ENCODE measurements around the gene FASTKD3. TPM values are rescaled to one million over a fixed set of nuclear protein-coding genes. Genes with fewer than 3 reads are reported as not detected.

FASTKD3 gene
- total and polyA plus RNA-seq, 2 of the 4 experiments (the other 2 are of a cell fraction): 8.4 to 12.7 TPM

DNA sequence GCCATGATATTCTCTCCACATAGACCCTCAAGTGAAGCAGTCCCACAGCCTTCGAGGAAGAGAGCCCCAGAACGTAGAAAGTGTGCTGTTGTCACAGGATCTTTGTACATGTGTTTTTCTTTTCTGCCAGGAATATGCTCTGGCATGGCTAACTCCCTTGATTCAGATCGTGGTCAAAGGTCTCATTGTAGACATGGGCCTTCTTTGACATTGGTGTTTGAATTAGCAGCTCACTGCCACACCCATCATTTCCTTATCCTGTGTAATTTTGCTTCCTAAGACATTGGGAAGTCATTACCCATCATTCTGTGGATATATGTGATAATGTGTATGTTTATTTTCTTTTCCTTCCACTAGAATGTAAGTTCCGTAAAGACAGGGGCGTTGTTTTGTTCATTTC, 25.6 kb upstream of the FASTKD3 start:
- ChIA-PET CTCF (no interaction called here), POLR2A (ENCODE audit: unreplicated experiment) (no interaction called here)
- peaks cover 4% of the 10 kb centered on the region; the same call in 1 of the 2 replicates for H3K9me1 ChIP-seq (ENCODE audit: insufficient read depth, low read length)
- H2BK120ac ChIP-seq (ENCODE audit: low read depth, low read length): no peak overlapping the region
- no peak overlapping the region for H3K4me2 ChIP-seq (ENCODE audit: low read depth, low read length)
- no peak overlapping the region for H3K9ac ChIP-seq (ENCODE audit: low read depth, low read length)
- H3K4me1 ChIP-seq (ENCODE audit: control insufficient read depth, insufficient read depth, low read length): no peaks in the 10 kb centered on the region
- H3K9me3 ChIP-seq (ENCODE audit: control insufficient read depth, insufficient read depth, low read length): no peaks in the 10 kb centered on the region
- H3K18ac ChIP-seq (ENCODE audit: low read depth, low read length): no peak overlapping the region
- no peak overlapping the region for H3K4ac ChIP-seq (ENCODE audit: low read depth, low read length)
- H2BK20ac ChIP-seq (ENCODE audit: low read depth, low read length): no peak overlapping the region
- no peak overlapping the region for H2BK15ac ChIP-seq (ENCODE audit: low read depth, low read length)
- H3K36me3 ChIP-seq (ENCODE audit: control insufficient read depth, insufficient read depth, low read length): peaks cover 38% of the 10 kb centered on the region
- H3K27me3 ChIP-seq (ENCODE audit: control insufficient read depth, insufficient read depth, low read length): no peaks in the 10 kb centered on the region
- in situ Hi-C loops (cut with MboI; ENCODE audit: low sequenced_read_pairs): loop anchor here (25.0 kb wide), 2 partner anchors 1168 to 1643 kb away; partner anchors contain the start of gene SEMA5A
- DNase-seq (no peak), ATAC-seq (ENCODE audit: low read depth) (no peak)
- H3K79me1 ChIP-seq (ENCODE audit: low read depth in 1 of 2, low read length in 2 of 2): peaks cover 4 to 7% of the 10 kb centered on the region in 2 experiments; a peak in 2 of 4 replicates
- H2AK5ac ChIP-seq (ENCODE audit: low read depth, low read length): no peak overlapping the region
- H4K8ac ChIP-seq (ENCODE audit: low read depth in 2 of 2, low read length in 2 of 2): no peak overlapping the region
- no peak overlapping the region for H3K14ac ChIP-seq (replicated peaks; ENCODE audit: low read depth, low read length)
- no peaks in the 10 kb centered on the region for H4K20me1 ChIP-seq (ENCODE audit: insufficient read depth, low read length)
- BruUV-seq (replicated peaks): no TSS peak
- H3K27ac ChIP-seq (ENCODE audit: insufficient read depth, low read length): no peak overlapping the region
- no peak overlapping the region for H4K5ac ChIP-seq (ENCODE audit: low read depth, low read length)
- no peak overlapping the region for H2BK5ac ChIP-seq (ENCODE audit: low read depth, low read length, poor library complexity, severe bottlenecking)
- H2AK9ac ChIP-seq (replicated peaks; ENCODE audit: low read depth, low read length, poor library complexity): no peak overlapping the region
- 0 out of 2 replicates have a peak overlapping the region, but pooled peaks have one; percentile 11 for H3K23ac ChIP-seq (ENCODE audit: low read depth, low read length)
- H2AFZ ChIP-seq (replicated peaks; ENCODE audit: low read length, poor library complexity): no peak overlapping the region
- no peak overlapping the region for H3K56ac ChIP-seq (ENCODE audit: extremely low read depth, insufficient read depth, low read length)
- no peak overlapping the region for H3K4me3 ChIP-seq (ENCODE audit: insufficient read depth, low read depth, low read length)
- no peak overlapping the region; the same call in 1 of the 2 replicates for H4K91ac ChIP-seq (ENCODE audit: insufficient read depth, low read depth, low read length)
- dilution Hi-C loops (cut with HindIII; ENCODE audit: low sequenced_read_pairs, unreplicated experiment): no loop called here
- intact Hi-C loops (cut with micrococcal nuclease): no loop called here
- WGBS, 2 experiments (ENCODE audit: extremely low coverage in 2 of 2, insufficient read length in 1 of 2): no CpG with 5 or more reads among the region's 5 CpGs
- TF ChIP-seq, protein P1, sequence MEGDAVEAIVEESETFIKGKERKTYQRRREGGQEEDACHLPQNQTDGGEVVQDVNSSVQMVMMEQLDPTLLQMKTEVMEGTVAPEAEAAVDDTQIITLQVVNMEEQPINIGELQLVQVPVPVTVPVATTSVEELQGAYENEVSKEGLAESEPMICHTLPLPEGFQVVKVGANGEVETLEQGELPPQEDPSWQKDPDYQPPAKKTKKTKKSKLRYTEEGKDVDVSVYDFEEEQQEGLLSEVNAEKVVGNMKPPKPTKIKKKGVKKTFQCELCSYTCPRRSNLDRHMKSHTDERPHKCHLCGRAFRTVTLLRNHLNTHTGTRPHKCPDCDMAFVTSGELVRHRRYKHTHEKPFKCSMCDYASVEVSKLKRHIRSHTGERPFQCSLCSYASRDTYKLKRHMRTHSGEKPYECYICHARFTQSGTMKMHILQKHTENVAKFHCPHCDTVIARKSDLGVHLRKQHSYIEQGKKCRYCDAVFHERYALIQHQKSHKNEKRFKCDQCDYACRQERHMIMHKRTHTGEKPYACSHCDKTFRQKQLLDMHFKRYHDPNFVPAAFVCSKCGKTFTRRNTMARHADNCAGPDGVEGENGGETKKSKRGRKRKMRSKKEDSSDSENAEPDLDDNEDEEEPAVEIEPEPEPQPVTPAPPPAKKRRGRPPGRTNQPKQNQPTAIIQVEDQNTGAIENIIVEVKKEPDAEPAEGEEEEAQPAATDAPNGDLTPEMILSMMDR (conservative IDR thresholded peaks at IDR 0.05; ENCODE audit: low read depth, low read length): no peak
- TF ChIP-seq MXI1 (IDR thresholded peaks at IDR 0.05; ENCODE audit: borderline replicate concordance, low read depth, low read length): no peak
- no peak for TF ChIP-seq RCOR1 (IDR thresholded peaks at IDR 0.05; ENCODE audit: insufficient replicate concordance, low read length)
- no peak for TF ChIP-seq RAD21 (IDR thresholded peaks at IDR 0.05; ENCODE audit: low read length)
- TF ChIP-seq SMC3 (IDR thresholded peaks at IDR 0.05; ENCODE audit: low read depth, low read length): no peak
- TF ChIP-seq, protein P2, sequence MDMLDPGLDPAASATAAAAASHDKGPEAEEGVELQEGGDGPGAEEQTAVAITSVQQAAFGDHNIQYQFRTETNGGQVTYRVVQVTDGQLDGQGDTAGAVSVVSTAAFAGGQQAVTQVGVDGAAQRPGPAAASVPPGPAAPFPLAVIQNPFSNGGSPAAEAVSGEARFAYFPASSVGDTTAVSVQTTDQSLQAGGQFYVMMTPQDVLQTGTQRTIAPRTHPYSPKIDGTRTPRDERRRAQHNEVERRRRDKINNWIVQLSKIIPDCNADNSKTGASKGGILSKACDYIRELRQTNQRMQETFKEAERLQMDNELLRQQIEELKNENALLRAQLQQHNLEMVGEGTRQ (IDR thresholded peaks at IDR 0.05; ENCODE audit: low read depth, low read length): no peak
- no peak for TF ChIP-seq MAZ (IDR thresholded peaks at IDR 0.05; ENCODE audit: borderline replicate concordance, low read depth, low read length)
- TF ChIP-seq MAFK (IDR thresholded peaks at IDR 0.05; ENCODE audit: low read depth, low read length): no peak
- TF ChIP-seq NFE2L2 (IDR thresholded peaks at IDR 0.05; ENCODE audit: low read depth, low read length): no peak
- TF ChIP-seq CHD1 (IDR thresholded peaks at IDR 0.05; ENCODE audit: low read depth, low read length): no peak
- no peak for TF ChIP-seq CEBPB (IDR thresholded peaks at IDR 0.05; ENCODE audit: low read depth, low read length)
- TF ChIP-seq BHLHE40 (IDR thresholded peaks at IDR 0.05; ENCODE audit: low read depth, low read length): no peak
- TF ChIP-seq FOS (IDR thresholded peaks at IDR 0.05; ENCODE audit: low read depth, low read length): no peak
- TF ChIP-seq POLR2A (IDR thresholded peaks at IDR 0.05; ENCODE audit: low read depth, low read length): no peak
- TF ChIP-seq, protein P3, sequence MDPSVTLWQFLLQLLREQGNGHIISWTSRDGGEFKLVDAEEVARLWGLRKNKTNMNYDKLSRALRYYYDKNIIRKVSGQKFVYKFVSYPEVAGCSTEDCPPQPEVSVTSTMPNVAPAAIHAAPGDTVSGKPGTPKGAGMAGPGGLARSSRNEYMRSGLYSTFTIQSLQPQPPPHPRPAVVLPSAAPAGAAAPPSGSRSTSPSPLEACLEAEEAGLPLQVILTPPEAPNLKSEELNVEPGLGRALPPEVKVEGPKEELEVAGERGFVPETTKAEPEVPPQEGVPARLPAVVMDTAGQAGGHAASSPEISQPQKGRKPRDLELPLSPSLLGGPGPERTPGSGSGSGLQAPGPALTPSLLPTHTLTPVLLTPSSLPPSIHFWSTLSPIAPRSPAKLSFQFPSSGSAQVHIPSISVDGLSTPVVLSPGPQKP (IDR thresholded peaks at IDR 0.05; ENCODE audit: borderline replicate concordance, low read depth, low read length): no peak
- TF ChIP-seq RFX5 (IDR thresholded peaks at IDR 0.05; ENCODE audit: low read depth, low read length): no peak

Measured in IMR-90 (cell line).